ENCODE measurements around the gene RAB4B.
A peak's percentile ranks its signal among the peaks of the same experiment; 100 is the strongest.
"Not testable (repeated sequence)": the region's sequence is repeated elsewhere in the genome, so short reads cannot be mapped to it uniquely, and the experiment has no call there.

Gene RAB4B, protein sequence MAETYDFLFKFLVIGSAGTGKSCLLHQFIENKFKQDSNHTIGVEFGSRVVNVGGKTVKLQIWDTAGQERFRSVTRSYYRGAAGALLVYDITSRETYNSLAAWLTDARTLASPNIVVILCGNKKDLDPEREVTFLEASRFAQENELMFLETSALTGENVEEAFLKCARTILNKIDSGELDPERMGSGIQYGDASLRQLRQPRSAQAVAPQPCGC

DNA sequence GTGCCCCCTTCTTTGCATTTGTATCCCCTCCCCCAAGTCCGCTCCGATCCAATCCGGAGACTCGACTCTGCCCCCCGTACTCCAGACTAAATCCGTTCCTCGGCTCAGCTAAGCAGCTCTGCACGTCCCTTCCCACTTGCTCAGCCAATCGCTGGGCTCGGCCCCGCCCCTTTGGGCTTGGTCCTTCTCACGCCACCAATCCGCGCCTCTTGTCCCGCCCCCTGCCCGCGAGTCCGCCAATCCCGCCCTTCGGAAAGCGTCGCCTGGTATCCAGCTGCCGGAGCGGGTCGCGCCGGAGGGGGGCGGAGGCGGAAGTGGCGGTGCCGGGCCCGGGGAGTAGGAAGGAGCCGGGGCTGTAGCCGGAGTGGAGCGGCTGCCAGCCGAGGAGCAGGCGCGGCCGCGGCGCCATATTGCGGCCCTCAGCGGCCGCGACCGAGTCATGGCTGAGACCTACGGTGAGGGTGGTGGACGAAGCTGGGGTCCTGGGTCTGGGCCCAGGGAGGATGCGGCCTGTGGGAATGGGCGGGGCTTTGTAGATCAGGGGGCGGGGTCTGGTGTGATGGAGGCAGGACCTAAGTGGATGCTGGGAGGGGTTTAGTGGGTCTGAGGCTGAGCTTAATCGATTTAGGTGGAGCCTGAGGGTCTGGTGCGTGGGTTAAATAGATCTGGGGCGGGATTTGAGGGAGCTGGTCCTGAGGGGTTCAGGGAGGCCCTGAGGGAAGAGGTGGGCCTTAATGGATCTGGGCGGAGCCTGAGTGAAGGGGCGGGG is at the start of gene RAB4B:
Gene RAB4B (plus strand): TSS at position 311 of the 769 bp plus-strand sequence. CDS start 129 bp downstream, at position 440.
- DNase-seq (ENCODE audit: low spot score), result peak; percentile 100

DNA sequence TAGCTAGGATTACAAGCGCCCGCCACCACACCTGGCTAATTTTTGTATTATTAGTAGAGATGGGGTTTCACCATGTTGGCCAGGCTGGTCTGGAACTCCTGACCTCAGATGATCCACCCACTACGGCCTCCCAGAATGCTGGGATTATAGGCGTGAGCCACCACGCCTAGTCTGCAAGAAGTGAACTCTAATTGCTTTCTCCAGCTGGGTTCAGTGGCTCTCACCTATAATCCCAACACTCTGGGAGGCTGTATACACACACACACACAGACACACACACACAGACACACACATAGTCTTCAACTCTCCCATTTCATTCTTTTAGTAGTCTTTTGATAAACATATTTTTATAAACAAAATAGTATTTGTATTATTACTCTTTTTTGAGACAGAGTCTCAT is 48.0 kb upstream of the RAB4B start:
- DNase-seq (ENCODE audit: low spot score), result not testable (repeated sequence)

DNA sequence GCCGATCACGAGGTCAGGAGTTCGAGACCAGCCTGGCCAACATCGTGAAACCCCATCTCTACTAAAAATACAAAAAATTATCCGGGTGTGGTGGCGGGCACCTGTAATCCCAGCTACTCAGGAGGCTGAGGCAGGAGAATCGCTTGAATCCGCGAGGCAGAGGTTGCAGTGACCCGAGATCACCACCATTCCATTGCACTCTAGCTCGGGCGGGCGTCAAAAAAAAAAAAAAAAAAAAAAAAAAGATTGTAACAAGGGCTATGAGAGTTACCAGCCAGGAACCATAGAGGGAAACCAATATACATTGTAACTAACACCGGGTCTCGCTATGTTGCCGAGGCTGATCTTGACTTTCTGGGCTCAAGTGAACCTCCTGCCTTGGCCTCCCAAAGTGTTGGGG is 45.7 kb upstream of the RAB4B start:
- DNase-seq (ENCODE audit: low spot score), result not testable (repeated sequence)

DNA sequence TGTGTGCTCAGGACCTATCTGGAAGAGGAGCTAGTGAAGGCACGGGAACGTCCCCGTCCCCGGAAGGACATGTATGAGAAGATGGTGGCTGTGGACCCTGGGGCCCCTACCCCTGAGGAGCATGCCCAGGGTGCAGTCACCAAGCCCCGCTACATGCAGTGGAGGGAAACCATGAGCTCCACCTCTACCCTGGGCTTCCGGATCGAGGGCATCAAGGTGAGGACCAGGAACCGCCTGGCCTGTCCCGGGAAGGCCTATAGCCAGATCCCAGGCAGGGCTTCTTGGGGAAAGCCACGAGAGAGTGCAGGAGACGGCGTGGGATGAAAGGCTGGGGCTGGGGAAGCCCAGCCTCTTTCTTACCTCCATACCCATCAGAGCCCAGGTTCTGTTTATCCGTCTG is 44.9 kb upstream of the RAB4B start:
- DNase-seq (ENCODE audit: low spot score), result no peak

DNA sequence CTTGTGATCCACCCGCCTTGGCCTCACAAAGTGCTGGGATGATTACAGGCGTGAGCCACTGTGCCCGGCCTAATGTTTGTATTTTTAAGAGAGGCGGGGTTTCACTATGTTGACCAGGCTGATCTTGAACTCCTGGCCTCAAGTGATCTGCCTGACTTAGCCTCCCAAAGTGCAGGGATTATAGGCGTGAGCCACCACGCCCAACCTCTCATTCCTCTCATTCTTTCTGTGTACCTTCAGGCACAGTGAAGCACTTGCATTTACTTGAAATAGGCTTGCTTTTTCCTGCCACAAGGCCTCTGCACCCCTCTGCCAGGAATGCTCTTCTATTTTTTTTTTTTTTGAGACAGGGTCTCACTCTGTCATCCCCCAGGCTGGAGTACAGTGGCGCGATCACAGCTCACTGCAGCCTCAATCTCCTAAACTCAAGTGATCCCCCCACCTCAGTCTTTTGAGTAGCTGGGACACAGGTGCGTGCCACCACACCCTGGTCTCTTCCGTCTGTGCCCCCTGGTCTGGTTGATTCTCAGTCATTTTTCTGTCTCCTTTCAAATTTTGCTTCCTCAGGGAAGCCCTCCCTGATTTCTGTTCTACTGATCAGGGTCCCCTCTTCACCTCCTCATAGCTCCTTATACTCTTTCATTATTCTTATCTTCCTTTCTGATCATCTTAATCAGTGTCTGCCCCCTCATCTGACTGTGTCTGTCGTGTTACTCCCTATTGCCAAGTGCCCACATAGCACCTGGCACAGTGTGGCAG is 42.9 kb upstream of the RAB4B start:
- DNase-seq (ENCODE audit: low spot score), result no peak

DNA sequence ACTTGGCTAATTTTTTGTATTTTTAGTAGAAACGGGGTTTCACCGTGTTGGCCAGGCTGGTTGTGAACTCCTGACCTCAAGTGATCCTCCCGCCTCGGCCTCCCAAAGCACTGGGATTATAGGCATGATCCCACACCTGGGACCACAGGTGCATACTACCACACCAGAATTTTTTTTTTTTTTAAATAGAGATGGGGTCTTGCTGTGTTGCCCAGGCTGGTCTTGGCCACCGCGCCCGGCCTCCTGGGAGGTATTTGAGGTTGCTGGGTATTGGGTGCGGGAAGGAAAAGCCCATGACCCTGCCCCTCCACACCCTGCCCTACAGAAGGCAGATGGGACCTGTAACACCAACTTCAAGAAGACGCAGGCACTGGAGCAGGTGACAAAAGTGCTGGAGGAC is 41.4 kb upstream of the RAB4B start:
- DNase-seq (ENCODE audit: low spot score), result no peak

DNA sequence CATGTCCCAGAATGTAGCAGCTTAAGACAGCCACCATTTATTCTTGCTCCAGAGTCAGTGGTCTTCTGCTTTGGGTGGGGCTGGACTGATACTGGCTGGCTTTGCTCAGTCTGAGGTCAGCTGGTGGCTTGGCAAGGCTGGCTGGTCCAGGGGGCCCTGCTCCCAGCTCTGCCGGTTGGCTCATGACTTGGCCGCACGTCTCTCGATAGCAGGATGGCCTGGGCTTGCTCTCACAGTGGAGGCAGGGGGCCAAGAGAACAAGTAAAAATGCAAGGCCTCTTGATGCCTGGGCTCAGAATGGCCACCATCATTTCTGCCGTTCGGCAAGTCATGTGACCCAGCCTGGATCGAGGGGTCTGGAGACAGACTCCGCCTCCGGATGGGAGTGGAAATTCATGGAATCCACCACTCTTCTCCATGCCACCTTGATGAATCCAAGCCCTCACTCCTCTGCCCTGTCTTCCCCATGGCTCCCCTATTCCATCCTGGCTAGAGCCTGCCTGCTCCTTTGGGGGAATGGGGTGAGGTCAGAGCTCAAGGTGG is 40.9 kb upstream of the RAB4B start:
- DNase-seq (ENCODE audit: low spot score), result no peak

DNA sequence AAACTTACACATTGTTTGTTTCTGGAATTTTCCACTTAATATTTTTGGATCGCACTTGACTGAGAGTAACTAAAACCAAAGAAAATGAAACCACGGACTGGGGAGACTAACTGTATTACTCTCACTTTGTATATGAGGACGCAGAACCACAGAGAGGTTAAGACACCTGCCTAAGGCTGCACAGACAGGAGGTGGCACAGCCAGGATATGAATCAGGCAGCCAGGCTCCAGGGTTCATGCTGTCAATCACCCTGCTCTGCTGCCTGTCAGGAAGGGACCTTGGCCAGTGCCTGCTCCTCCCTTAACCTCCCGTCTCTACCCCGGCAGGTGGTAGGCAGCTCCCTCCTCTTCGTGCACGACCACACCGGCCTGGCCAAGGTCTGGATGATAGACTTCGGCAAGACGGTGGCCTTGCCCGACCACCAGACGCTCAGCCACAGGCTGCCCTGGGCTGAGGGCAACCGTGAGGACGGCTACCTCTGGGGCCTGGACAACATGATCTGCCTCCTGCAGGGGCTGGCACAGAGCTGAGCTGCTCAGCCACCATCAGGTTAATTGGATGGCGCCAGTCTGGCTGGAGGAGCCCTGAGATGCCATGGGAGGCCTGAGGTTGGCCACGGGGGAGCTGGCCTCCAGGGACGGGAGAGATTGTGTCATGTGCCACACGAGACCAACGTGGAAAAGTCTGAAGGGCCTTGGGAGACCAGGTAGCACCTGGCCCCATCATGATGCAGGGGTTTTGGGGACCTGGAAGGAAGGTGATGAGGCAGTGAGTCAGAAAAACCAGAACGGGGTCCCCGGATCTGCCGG is 38.8 kb upstream of the RAB4B start:
- DNase-seq (ENCODE audit: low spot score), result no peak

DNA sequence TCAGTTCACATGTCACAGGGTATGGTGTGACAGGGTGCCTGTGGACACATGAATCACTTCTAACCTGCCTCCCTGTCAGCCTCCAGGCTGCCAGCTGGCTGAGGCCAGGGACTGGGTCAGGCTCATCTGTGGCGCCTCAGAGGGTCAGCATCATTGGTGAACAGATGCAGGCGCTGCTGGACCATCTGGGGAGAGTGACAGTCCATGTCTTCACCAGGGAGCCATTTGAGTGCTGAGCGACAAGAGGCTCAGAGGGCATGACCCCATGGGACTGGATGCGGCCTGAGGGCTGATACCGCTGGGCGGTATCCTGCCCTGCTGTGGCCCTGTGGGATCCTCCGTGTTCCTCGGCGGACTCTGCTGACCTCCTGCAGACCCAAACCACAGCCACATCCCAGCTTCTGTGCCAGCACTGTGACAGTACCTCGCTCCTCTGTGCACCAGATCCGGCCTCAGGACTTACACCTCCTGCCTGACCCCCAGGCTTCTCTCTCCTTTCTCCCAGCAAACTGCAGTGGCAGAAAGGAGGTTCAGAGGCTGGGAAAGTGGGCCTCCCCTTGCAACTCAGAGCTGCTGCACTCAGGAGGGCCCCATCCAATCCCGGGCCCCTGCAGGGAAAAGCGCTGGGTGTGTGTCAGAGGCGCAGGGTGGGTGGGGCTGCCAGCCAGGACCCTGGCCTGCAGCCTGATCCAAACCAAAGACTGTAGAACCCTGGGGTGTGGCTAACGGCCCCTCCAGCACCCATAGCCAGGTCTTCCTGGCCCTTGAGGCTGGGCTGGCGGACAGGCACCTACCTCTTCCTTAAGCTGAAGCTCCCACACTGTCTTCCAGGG is 38.0 kb upstream of the RAB4B start:
- DNase-seq (ENCODE audit: low spot score), result no peak

DNA sequence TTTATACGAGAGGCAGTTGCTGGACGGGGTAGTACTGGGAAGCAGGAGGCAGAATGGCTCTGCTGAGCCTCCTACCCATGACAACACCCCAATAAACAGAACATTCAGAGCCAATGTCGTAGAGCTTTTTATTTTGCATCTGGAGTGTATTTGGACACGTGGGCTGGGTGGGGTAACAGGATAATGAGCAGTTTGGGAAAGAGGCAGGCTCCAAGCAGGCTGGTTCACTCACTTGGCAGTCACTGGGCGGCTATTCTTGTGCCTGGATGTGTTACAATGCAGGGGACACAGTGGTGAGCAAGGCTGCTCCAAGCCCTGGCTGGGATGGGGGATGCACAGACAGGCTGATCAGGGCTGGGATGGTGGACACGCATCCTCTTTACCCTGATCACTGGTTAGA is 37.3 kb upstream of the RAB4B start:
- DNase-seq (ENCODE audit: low spot score), result no peak

DNA sequence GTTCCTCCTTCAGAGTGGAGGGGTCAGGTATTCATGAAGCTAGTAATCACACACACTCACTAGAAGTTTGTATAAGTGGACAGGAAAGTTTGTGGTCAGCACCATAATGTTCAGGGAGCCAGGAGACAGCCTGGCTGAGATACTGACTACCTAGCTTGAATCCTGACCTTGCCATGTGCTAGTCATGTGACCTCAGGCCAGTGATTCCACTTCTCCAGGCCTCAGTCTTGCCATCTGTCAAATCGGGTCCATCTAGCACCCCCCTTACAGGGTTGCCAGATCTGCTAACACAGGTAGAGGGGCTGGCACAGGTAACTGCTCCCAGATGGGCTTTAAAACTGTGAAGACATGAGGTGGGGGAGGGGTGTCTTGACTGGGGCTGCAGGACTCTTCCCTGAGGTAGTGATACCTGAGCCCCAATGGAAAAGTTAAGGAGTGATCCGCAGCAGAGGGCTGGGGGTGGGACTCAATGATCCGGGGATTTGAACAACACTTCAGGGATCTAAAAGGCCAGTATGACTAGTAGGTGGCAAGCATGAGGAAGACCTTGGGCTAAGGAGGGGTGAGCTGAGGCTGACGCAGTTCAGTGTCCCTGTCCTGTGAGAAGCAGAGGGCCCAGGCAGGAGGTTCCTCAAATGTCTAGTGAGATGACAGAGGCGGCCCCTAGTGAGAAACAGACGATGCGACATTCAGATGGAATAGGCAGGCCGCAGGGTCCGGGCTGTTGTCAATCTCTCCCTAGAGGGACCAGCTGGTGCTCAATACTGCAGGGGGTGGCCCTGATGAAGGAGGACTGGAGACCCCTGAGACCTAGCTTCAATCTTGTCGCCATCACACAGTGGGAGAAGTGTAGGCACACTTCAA is 36.3 kb upstream of the RAB4B start:
- no peak for DNase-seq (ENCODE audit: low spot score)

DNA sequence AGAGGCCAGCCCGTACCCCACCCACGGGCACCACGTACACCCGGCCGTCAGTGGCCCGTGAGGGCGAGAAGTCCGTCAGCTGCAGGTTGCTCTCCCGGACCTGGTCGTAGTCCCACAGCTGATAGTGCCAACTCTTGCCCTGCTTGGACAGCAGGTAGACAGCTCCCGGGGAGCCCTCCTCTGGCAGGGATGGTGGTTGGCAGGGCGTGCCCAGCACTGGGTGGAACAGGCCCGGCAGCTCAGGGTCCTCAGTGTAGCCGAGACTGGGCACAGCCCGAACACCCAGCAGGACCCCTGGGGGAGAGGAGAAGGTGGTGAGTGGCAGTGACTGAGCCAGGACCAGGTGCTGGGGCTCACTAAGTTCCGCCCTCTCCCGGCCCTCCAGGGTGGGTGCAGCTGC is 35.6 kb upstream of the RAB4B start:
- DNase-seq (ENCODE audit: low spot score), result no peak

DNA sequence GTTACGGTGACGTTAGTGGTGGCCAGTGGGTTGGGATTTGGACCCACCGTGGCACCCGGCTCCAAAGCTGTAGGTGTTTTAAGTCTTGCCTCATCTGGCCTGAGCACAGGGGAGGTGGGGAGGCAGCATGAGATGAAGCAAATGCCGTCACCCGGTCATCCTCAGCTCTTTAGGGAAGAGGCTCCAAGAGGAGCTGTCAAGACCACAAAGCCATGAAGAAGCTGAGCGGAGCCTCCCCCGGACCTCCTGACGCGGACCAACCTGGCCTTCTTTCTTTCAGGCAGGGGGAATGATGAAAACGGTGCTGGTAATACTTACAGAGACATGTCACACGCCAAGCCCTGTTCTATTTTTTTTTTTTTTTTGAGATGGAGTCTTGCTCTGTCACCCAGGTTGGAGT is 35.2 kb upstream of the RAB4B start:
- DNase-seq (ENCODE audit: low spot score), result no peak

DNA sequence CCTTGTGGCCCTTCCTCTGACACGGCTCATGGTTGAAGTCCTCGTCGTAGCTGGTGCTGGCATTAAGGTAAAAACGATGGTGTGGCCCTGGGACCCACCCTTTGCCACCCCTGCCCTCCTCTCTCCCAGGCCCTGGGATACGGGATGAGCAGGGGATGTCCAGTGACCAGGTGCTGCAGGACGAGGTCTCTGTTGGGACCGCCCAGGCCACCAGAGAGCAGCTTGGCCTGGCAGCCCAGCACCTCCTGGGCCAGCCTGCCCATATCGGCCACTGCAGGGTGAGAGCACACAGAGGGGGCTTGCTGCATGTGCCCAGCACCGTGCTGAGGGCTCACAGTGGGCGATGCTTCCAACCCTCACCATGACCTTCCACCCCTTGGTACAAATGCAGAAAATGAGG is 34.1 kb upstream of the RAB4B start:
- no peak for DNase-seq (ENCODE audit: low spot score)

DNA sequence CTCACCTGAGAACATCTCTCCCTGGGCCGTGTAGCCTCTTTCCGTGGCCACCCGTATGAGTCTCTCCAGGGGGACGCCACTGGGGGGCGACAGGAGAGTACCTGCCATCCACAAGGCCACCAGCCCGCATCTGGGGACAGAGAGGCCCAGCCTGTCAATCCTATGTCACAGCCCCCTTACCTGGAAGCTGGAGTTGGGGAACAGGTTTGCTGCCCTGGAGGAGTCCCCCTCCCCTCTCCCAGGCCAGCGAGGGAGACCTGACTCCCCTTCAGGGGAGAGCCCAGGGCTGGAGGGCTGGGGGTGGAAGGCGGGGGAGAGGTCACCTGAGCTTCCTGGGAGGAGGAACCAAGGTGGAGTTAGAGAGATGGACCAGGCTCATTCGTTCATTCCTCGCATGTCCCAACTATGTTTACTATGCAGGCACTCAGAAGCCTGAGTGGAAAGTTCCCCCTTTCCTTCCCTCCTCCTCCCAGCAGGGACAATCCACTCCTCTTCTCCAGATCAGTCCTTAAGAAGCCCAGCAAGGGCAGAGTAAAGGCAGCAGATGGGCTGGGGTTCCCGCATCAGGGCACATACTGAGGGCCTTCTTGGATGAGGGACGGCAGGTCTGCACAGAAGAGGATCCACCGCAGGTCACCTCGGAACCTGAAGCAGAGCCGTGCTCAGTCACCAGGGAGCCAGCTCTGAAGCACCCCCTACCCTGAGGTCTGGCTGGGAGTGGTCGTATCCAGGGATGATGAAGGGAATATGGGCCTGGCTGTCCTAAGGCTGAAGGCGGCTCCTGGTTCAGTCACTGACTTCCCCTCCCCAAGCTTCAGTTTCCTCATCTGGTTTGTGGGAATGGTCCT is 33.3 kb upstream of the RAB4B start:
- peak; percentile 34 for DNase-seq (ENCODE audit: low spot score)

DNA sequence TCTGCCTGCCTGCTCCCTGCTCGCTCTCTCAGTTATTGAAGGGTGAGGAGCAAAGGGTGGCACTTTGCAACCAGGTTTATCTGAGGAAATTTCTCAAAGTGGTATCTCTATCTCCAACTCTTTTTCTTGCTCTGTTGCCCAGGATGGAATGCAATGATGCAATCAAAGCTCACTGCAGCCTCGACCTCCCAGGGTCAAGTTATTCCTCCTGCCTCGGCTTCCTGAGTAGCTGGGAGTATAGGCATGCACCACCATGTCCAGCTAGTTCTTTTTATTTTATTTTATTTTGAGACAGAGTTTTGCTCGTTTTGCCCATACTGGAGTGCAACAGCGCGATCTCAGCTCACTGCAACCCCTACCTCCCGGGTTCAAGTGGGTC is 32.7 kb upstream of the RAB4B start:
- no peak for DNase-seq (ENCODE audit: low spot score)

DNA sequence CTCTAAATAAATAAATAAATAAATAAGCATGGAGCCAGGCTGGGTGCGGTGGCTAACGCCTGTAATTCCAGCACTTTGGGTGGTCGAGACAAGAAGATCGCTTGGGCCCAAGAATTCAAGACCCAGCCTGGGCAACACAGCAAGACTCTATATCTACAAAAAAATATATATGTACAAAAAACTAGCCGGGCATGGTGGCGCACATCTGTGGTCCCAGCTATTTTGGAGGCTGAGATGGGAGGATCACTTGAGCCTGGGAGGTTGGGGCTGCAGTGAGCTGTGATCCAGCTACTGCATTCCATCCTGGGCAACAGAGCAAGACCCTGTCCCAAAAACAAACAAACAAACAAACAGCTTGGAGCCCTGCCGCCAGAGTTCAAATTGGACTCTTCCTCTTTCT is 30.5 kb upstream of the RAB4B start:
- DNase-seq (ENCODE audit: low spot score), result no peak

DNA sequence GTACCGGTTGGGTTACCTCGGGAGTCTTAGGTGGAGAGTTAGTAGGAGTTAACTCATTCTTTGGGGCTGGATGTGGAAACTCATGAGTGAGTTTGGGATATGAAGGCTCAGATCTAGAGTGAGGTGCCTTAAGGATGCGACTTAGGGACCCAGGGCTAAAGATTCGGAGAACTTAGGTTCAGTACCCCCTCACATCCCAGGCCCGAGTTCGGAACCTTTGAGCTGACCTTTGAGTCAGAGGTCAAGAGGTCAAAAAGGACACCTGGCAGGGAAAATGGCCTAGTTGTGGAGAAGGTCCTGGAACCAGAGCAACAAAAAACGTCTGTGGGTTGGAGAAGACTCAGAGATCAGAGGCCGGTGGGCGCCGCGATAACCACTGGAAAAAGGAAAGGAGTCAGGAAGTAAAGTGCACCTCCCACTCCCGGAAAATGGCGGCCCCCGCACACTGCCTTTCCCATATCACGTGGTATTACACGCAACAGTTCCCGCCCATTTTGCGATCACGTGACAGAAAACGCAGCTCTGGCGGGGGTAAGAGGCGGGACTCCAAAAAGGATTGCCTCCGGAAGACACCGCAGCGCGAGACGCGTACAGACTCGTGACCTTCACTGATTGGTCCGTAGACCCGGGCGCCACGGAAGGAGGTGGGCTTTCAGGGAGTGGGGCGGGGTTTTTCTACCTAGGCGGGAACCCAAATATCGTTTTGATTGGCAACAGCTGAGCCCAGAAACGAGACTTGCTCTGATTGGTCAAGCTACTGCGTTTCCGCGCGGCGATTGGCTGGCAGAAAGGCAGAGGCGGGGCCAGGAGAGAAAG is 27.8 kb upstream of the RAB4B start, which contains the start of gene ACTMAP:
Gene ACTMAP (minus strand): TSS at position 420 of the 816 bp plus-strand sequence. CDS start 674 bp downstream, outside the sequence.
- peak; percentile 100 for DNase-seq (ENCODE audit: low spot score)

All from CD4-positive, alpha-beta T cell treated with Interleukin-15 for 4 hours (primary cell).